Measurements from ENCODE around the gene COPS9.
A peak's percentile ranks its signal among the peaks of the same experiment; 100 is the strongest.

Gene COPS9

DNA sequence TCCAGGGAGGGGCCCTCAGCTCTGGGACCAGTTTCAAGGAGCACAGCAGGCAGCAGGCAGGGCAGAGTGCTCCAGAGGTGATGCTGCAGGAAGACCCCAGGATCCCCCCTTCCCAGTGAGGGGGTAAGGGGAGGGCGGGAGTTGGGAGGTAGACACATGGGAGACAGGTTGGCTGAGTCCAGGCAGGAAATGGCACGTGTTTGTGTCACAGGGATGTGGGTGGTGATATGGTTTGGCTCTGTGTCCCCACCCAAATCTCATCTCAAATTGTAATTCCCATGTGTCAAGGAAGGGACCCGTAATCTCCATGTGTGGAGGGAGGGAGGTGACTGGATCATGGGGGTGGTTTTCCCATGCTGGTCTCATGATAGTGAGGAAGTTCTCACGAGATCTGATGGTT, 29.6 kb upstream of the COPS9 start:
- no peak for DNase-seq

- DNase-seq = no peak
Observed at GRCh38 chr2:240165034-240165433, 28.9 kb upstream of the COPS9 start.

DNA sequence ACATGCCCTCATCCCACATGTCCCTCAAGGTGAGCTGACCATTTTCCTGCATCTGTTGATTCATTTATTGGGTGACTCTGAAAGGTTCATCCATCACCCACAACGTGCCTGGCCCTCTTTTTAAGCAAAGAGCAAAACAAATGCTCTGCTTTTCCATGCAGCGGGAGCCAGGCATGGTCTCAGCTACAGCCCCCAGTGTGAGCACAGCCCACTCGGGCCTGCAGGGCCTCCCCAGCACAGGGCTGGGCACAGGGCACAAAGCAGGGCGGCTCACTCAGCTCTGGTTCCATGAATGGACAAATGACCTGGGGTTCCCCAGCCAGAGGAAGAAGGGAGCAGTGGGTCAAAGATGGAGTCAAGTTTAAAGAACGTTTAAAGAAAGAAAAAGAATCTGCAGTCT, 28.5 kb upstream of the COPS9 start:
- DNase-seq = no peak

DNA sequence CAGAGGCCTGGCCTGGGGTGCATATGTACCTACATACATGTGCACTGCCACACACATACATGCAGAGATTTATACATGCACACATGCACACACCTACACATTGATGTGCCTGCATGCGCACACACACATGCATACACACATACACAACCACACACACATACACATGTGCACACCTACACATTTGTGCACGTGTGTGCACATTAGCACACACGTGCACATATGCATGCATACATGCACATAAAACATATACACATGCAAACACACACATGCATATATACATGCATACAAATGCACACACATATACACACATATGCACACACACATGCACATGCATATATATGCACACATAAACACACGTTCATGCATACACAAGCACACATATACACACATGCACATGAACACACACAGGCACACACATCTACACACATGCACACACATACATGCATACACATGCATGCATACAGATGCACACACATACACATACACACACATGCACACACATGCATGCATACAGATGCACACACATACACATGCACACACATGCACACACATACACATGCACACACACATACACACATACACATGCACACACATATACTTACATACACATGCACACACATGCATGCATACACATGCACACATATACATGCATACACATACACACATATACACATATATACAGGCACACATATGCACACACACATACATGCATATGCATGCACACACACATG, 27.9 kb upstream of the COPS9 start:
- DNase-seq = no peak

GRCh38 chr2:240162939-240163714, 27.0 kb upstream of the COPS9 start:
- DNase-seq = no peak

DNA sequence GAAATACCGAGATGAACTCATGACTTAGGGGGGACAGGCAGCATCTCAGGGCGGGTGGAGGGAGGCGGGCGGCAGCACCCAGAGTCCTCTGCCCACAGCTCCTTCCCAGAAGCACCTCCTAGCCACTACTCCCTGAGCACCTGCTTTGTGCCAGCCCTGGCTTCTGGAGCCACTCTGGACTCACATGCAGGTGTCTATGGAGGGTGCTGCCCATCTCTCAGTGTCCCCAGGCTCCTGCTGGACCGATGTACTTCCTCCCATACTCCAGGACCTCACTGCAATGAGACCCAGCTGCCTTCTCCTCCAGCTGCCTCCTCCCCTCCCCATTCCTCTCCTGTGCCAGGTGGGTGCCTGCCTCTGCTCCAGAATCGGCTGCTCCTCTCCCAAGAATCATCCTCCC, 26.4 kb upstream of the COPS9 start:
- DNase-seq = no peak

GRCh38 chr2:240162032-240162431, 25.9 kb upstream of the COPS9 start:
- DNase-seq = no peak

GRCh38 chr2:240161087-240161750, 25.1 kb upstream of the COPS9 start:
- DNase-seq = no peak

DNA sequence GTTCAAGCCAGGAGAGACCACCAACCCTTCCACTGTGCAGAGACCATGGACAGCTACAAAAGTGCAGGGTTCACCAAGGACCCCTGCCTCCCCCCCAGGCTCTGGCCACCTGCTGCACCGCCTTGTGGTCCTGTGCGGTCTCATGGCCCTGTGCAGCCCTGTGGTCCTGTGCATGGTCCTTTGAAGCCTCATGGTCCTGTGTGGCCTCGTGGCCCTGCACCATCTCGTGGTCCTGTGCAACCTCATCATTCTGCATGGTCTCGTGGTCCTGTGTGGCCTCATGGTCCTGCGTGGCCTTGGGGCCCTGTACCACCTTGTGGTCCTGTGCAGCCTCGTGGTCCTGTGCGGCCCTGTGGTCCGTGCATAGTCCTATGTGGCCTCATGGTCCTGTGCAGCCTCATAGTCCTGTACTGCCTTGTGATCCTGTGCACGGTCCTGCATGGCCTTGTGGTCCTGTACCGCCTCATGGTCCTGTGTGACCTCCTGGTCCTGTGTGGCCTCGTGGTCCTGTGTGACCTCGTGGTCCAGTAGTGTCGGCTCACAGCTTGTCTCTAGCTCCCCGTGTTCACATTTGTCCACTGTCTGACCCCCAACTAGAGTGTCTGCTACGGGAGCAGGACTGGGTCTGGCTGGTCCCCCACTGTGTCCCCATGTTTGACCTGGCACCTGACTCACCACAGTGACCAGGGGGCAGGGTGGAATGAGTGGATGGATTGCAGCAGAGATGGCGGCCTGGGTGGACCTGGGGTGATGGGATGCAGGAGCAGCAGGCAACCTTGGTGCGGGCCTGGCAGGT, 24.4 kb upstream of the COPS9 start:
- no peak for DNase-seq

GRCh38 chr2:240159251-240159839, 23.2 kb upstream of the COPS9 start:
- DNase-seq = no peak

- DNase-seq = no peak
Observed at GRCh38 chr2:240157147-240157470, 21.0 kb upstream of the COPS9 start.

- DNase-seq = no peak
Observed at GRCh38 chr2:240156435-240157146, 20.5 kb upstream of the COPS9 start.

- DNase-seq = no peak
Observed at GRCh38 chr2:240155745-240156390, 19.8 kb upstream of the COPS9 start.

DNA sequence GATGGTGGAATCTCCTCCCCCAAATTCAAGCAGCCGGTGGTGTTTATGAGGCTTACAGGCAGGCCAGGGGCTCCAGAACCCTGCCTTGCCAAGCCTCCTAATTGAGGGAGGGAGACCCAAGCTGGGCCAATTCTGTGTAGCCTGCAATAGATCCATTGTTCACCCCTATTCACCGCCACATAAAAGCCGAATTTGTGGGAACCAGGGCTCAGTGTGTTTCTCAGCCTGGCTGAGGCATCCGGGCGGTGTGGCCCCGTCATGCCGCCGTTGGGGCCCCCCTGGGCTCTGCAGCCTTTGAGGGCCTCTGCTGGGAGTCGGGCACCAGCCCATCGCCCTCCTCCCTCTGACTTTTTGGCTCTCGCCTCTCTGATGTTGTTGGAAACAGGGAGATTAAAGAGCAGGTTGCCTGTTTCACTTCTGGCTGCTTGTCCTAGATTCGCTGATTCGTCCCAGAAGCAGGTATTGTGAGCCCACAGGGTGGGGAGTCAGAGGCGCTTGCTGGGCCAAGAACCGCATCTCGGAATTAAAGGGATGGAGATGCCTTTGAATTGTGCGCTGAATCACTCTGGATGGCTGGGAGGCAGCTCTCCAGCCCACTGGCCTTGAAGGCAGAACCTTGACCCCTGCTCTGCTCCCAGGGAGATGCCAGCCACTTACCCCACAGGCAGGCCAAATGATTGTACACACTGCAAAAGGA, 19.1 kb upstream of the COPS9 start:
- no peak for DNase-seq

DNA sequence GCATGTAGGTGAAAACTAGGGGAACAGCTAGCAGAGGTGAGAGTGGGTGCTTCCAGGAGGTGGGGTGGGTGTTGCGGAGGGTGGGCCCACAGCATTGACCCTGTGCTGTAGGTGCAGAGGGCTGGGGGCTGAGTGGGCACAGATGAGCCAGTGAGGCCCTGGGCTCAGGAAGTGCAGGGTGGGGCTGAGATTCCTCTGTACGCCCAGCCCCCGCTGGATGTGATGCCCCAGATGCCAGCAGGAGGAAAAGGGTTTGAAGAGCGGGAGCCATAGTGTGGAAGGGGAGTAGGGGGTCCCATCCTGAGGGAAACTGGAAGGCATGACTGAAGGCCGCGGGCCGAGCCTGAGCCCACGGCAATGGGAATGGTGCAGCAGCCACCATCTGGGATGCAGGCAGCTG, 18.5 kb upstream of the COPS9 start:
- DNase-seq = no peak

- DNase-seq = no peak
Observed at GRCh38 chr2:240153418-240153817, 17.3 kb upstream of the COPS9 start.

- no peak for DNase-seq
Observed at GRCh38 chr2:240151477-240152031, 15.4 kb upstream of the COPS9 start.

GRCh38 chr2:240149943-240150784, 14.1 kb upstream of the COPS9 start:
- DNase-seq = peak in 1 of 2 donors; percentile 12

GRCh38 chr2:240147911-240148587, 11.9 kb upstream of the COPS9 start:
- DNase-seq = no peak

All from CD4-positive, alpha-beta T cell treated with Interleukin-1 beta for 1 hour (primary cell).